Measurements from ENCODE around the gene ZNF775.

ZNF775 gene

DNA sequence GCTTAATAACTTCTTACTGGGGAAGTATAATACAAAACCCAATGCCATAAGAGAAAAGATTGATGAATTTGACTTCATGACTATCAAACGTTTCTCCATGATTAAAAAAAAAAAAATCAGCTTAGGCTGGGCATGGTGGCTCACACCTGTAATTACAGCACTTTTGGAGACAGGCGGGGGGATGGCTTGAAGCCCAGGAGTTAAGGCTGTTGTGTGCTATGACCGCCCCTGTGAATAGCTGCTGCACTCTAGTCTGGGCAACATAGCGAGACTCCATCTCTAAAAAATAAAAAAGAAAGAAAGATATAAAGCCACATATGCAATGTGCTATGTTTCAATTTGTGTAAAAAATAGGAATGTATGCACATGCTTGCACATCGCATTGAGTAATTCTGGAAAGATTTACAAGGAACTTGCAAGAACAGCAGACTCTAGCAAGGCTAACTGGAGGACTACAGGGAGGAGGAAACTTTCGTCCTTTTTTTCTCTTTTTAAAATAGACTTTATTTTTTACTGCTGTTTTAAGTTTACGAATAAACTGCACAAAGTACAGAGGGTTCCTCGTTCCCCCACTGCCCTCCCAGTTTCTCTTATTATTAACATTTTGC lies 27.4 kb upstream of the ZNF775 start:
- no peak for DNase-seq

DNA sequence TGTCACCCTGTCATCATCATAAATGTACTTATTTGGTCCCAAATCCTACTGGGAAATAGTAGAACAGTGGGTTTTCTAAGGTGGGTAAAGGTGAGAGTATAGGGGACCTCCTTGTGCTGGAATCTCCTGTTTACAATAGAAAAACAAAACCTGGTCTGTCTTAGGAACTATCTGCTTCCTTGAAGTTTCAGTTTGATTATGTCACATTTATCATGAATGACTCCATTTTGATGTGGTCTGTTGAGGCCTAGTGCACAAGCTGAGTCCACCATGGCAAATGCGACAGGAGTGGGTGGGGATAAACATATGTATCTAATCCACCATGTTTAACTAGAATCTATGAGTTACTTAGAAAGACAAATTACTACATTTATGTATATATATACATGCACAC lies 23.5 kb upstream of the ZNF775 start:
- no peak for DNase-seq

DNA sequence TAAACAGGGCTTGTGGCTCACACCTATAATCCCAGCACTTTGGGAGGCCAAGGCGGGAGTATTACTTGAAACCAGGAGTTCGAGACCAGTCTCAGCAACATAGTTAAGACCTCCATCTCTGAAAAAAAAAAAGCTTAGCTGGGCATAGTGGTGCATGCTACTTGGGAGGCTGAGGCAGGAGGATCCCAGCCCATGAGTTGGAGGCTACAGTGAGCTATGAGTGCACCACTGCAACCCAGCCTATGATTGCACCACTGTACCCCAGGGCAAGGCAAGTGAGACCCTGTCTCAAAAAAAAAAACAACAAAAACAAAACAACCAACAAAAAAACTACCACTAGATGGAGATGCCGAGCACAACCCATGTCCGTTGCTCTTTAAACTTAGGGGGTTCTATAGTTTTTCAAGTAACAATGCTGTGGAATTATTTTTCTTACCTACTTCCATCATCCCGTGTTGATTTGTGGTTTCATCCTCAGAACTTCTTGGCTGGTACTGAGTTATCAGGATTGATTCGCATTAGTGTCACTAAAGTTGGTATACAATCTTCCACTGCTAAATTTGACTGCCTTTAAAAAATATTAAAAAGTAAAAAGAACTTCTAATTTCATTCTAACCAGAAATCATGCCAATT lies 22.7 kb upstream of the ZNF775 start:
- no peak for DNase-seq

DNA sequence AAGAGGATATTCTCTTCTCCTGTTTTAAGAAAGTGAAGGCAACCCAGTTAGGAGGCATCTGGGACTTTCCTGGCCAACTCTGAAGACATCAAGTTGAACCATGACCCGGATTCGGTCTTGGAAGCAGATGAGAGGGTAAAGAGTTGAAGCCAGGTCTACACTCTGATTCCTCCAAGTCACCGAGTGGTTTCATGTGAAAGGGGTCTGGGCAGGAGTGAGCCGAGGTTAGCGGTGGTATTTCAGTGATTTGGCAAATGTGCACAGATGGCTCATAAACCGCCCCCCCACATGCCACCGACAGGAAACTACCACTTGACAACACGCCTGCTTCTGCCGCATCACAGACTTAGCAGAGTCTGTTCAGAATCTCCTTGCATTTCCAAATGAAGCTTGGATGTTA lies 21.9 kb upstream of the ZNF775 start:
- DNase-seq = no peak

DNA sequence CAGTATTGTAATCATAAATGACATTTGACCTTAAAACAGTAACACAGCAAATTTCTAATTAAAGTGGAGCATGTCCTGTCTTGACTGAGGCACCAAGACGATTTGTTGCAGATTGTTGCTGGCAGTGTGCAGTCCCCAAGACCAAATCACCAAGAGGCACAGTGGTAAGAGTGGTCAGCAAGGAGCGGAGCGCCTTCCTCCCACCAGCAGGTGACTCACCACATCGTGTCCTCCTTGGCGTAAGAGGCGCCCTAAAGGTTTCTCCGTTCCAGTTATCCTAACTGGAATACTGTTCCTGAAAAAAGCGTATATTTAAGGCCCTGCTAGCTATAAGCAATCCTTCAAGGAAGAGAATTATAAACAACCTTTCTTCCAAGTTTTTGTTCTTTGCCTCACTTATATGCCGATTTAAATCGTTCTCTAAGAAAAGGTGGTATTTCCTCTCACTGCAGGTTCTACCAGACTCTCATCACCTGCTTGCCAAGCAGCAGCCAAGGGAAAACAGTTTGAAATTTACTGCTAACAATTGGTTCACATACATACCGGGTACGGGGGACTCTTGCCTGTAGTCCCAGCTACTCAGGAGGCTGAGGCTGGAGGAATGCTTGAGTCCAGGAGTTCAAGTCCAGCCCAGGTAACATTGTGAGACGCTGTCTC lies 21.2 kb upstream of the ZNF775 start:
- DNase-seq = no peak

DNA sequence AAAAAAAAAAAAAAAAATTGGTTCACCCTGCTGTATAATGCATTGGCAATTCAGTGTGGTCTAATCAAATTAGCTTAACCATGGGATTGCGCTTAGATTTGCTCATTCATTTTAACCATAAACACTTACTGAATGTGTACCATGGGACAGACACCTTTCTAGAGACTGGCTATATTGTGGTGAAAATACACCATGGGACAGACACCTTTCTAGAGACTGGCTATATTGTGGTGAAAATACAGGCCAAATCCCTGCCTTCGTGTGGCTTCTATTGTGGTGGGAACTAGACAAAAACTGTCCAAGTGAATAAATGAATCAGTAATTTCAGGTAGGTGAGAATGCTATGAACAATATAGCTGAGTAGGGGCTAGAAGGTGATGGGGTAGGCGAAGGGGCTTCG lies 20.7 kb upstream of the ZNF775 start:
- DNase-seq = no peak

DNA sequence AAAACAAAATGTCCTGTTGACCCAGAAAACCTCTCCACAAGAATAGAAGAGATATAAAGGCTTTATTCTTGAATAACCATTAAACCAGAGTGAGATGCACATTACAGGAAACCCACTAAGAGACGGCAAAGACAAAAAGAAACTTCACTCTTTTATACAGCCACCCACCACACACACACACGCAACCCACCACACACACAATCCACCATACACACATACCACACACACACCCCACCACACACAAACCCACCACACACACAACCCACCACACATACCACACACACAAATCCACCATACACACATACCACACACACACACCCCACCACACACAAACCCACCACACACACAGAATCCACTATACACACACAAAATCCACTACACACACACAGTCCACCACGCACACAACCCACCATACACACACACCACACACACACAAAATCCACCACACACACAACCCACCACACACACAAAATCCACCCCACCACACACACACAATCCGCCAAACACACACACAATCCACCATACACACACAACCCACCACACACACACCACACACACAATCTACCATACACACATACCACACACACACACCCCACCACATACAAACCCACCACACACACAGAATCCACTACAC lies 20.0 kb upstream of the ZNF775 start:
- no peak for DNase-seq

DNA sequence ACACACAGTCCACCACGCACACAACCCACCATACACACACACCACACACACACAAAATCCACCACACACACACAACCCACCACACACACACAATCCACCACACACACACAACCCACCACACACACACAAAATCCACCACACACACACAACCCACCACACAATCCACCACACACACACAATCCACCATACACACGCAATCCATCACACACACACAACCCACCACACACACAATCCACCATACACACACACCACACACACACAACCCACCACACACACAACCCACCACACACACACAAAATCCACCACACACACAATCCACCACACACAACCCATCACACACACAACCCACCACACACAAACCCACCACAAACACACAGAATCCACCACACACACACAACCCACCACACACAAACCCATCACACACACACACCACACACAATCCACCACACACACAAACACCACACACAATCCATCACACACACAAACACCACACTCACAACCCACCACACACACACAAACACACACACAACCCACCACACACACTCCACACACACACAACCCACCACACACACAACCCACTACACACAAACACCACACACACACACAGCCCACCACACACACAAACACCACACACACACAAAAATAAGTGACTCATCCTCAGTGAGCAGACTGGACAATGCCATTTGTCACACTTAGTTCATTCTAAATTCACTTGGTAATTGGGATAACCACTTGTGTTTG lies 19.3 kb upstream of the ZNF775 start:
- no peak for DNase-seq

DNA sequence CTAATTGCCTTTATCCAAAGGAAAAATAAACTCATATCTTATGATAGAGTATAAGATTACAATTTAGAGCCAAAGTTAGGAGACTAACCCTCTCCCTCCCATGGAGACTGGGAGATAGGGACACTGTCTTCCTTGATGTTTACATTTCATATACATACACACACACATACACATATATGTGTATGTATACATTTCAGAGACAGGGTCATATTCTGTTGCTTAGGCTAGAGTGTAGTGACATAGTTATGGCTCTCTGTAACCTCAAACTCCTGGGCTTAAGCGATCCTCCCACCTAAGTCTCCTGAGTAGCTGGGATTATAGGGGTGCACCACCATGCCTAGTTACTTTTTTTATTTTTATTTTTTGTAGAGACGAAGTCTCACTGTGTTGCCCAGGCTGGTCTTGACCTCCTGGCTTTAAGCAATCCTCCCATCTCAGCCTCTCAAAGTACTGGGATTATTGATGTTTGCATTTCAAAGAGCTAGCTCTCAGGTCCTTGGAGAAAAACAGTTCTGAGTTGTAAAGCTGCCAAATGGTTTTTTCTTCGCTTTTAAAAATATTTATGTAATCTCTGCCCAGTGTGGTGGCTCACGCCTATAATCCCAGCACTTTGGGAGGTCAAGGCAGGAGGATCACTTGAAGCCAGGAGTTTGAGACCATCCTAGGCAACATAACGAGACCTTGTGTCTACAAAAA lies 18.6 kb upstream of the ZNF775 start:
- DNase-seq = no peak

DNA sequence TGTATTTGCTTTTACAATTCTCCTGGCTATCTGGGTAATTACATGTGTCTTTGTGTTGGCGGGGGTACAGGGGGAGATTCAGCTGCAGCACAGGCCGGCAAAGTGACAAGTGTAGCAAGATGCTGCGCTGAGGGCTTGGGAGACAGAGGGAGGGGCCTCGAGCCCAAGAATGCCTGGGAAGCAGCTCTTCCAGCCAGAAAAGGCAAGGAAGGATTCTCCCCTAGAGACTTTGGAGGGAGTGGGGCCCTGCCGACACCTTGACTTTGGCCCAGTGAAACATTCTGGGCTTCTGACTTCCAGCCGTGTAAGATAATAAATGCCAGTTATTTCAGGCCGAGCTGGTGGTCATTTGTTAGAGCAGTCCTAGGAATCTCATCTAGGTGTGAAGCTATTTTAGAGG lies 17.7 kb upstream of the ZNF775 start:
- no peak for DNase-seq

DNA sequence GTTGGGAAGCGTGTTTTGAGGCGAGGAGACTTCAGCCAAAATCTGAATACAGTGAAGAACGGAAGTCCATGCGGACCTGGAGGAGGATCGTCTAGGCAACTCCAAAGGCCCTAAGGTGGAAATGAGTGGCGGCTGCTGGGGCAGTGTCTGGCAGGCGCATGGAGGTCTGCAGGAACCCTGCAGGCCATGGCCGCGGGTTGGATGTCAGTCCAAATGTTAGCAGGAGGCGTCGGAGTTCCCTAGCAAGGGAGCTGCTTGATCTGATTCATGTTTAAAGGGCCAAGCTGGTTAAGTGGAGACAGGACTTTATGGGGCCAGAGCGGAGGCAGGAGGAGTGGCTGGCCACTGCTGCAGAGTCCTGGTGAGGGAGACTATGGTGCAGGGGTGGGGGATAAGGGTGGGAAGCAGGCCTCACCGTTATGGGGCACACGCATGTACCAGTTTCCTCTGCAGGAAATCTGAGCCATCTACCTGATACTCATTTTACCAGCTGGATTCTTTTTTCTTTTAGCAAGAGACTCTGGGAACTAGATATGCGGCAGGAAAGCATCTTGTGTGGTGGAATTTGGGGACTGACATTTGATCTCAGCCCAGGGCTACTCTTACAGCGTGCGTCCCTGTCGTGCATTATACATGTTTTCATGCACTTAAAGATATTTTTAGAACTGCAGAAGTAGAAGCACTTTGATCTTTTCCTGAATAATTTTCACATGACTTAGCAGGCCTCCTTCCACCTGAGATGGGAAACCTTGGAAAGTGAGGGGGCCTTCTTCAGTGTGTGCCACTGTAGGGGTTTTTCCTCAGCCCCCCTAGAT lies 17.1 kb upstream of the ZNF775 start:
- no peak for DNase-seq

DNA sequence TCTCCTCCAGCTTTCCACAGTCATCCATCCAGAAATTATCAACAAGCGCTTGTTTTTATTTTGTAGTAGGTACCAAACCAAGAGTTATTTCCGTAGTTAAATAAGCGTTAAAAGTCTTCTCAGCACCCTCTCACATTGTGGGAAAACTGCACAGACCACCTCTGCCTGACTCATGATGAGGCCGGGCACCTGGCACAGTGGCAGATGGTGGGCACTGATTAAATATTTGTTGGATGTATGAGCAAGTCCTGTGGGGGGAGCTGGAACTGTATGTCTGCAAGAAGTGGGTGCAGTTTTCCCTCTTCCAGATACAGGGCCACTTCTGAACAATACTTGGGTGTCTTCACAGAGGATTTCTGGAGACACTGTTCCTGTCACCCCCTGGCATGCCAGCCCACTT lies 15.8 kb upstream of the ZNF775 start:
- no peak for DNase-seq

DNA sequence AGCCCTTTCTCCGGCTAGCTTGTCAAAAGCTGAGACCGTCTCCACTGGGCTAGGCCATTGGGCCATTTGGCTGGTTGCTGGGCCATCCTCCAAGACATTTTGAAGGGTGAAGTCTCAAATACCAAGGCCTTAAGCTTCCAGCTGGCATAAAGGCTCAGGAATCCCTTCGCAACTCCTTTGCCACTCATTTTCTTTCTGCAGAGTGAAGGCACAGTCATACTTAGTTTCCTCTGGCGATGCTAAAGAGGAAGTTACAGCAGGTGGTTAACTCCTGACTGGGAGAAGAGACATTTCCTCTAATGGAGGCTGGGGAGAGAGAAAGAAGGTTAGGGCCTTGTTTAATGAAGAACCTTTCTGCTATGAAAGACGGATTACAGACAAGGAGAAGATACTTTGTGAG lies 15.3 kb upstream of the ZNF775 start:
- DNase-seq = no peak

DNA sequence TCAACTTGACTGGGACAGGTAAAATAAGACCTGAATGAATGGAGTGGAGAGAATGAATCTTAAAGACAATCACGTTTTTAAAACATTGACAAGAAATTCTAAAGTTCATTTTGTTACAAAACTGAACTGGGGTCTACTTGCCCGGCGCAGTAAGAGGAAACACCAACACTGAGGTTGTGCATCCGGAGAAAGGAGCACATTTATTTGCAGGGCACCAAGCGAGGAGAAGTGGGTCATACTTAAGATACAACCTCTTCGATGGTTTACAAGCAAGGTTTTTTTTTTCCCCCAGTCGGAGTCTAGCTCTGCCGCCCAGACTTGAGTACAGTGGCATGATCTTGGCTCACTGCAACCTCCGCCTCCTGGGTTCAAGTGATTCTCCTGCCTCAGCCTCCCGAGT lies 13.9 kb upstream of the ZNF775 start:
- no peak for DNase-seq

DNA sequence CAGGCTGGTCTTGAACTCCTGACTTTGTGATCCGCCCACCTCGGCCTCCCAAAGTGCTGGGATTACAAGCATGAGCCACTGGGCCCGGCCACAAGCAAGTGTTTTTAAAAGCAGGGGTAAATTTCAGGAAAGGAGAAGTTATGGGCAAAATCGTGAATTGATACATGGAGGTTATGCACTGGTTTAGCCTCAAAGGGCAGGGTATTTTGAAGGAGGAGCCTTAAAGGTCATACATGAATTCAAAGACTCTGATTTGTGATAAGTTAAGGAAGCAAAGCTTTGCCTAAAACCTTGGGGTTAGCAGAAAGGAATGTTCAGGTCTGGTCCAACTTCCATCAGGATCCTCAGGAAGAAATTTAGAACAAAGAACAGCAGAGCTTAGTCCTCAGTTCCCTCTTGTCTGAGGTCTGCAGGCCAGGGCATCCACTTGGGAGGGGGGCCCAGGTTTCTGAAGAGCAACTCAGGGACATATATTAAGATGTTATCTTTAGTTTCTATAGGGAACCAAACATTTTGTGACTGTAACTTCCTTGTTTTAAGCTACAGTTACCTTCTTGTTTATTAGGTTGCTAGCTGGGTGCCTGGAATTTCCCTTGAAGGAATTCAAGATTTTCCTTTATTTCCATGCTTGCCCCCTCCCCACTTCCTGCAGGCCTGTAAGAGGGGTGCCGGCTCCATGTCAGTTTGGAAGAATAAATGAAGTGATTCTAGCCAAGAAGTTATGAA lies 13.3 kb upstream of the ZNF775 start:
- no peak for DNase-seq

DNA sequence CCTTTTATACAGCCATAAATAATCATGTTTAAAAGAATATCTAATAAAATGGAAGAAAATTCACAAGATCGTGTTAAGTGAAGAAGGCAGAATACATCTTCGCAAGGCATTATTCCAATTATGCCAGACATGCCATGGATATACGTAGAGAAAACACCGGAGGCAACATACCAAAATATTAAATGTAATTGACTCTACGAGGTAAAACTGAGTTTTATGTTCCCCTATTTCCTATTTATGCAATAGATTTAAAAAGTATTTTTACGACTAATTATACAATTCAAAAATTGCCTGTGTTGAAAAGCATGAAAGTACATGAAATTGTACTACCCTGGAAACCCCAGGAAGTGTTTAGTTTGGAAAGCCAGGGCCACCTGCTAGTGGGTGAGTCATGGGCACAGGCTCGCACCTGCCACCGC lies 11.4 kb upstream of the ZNF775 start:
- DNase-seq = no peak

DNA sequence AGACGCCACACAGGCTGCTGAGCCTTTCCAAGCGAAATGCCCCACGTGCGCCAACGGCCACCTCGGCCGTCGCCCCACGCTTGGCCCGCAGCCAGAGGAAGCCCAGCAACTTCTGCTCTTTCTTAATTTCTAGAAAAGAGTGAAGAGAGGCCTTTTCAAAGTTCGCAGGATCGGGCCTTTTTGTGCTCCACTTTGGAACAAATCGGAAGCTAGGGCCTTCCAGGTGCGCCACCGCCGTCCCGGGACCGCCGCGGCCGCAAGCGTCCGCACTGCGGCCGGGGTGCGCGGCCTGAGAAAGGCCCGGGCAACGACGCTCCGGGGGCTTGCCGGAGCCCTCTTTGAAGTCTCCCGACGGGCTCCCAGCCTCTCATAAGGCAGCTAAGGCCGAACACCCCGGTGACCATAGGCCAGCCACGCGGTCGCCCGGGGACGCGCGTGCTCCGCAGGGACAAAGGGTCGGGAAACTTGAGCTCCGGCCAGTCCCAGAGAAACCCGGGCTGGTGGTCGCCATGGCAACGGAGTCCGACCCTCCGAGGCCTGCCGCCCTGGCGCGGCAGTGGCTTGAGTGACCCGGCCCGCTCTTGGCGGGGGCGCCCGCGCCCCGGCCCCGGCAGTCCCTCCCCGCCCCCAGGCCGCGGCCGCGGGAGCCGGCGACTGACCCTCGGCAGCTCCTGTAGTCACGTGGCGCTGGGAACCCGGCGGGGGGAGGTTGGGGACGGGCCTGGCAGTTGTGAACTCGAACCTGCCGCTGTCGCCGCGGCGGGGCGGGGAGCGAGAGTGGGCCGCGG lies 10.8 kb upstream of the ZNF775 start, which contains the start of gene REPIN1:
REPIN1 (plus strand) TSS at position 727 of the 788 bp plus-strand sequence. CDS start 890 bp downstream, outside the sequence.
- peak; percentile 85 for DNase-seq

DNA sequence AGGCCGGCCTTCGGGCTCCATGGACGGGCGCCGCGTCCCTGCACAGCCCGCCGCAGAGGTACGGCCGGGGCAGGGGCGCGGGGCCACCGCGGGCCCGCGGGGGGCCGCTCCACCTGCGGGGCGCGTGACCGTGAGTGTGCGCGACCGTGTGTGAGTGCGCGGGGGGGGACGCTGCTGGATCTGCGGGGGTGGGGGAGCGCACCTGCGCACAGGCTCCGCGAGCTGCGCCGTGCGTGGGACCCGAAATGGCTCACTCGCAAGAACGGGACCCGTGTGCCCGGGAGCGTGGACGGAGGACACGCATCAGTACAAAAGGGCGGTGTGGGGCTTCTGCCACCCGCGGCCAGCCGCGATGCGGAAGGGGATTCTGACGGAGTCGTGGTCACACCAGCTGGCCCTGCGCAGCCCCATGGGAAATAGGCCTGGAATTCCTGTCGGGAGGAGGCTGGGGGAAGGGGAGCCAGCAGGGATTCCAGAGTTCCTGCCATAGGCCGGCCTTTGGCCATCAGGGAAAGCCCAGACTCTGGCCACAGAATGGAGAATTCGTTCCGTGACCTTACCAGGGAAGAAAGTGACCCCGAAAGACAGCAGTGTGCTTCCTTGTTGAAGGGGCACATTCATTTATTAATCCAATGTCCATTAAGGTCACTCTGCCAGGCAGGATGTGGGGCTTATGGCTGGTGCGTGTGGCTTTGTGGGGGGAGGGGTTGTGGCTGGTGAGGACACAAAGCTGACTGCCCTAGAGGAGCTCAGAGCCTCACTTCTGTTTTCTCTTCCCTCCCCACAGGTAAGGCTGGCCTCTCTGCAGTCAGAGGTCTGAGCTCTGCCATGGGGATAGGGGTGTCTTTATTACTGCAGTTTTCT lies 10.0 kb upstream of the ZNF775 start:
- DNase-seq = peak; percentile 58

Measured in NCI-H526 treated with DMSO at 0.1 percent for 48 hours (cell line).